Right cardiac atrium (tissue), 5 donors: Measurements from ENCODE around the gene CDC14B. TPM values are rescaled to one million over a fixed set of nuclear protein-coding genes. Genes with fewer than 3 reads are reported as not detected.

Experiments used
- ATAC-seq, 2 donors: fragments of 200-7000 bp; cut with Tn5 transposase; one replicate each; pipeline versions ENCODE4 v1.8.0 to v1.9.1; 2020; ENCODE audit warnings: moderate library complexity in 2 of 2, mild to moderate bottlenecking in 1 of 2
- DNase-seq, 3 donors: peaks; one replicate each; pipeline ENCODE4 v3.0.0-alpha.2; 2020
- H3K27ac ChIP-seq: one replicate; pipeline ENCODE4 v1.5.1; 2013; ENCODE audit warnings: mild to moderate bottlenecking, low read length, control low read depth, moderate library complexity
- H3K27me3 ChIP-seq: one replicate; pipeline ENCODE4 v1.6.1; 2013; ENCODE audit not compliant: control insufficient read depth, insufficient read depth
- H3K4me1 ChIP-seq: one replicate; pipeline ENCODE4 v1.6.1; 2013; ENCODE audit warnings: low read length; ENCODE audit not compliant: control insufficient read depth, insufficient read depth
- H3K4me3 ChIP-seq: one replicate; pipeline ENCODE4 v1.5.1; 2013; ENCODE audit warnings: low read length, control low read depth
- H3K9me3 ChIP-seq: one replicate; pipeline ENCODE4 v1.6.1; 2013; ENCODE audit warnings: low read length; ENCODE audit not compliant: control insufficient read depth
- WGBS: extraction: QIAGEN DNeasy Blood & Tissue Kit; methylation state at CpG from one replicate; pipeline ENCODE4 v1.1.7; 2013; 5-methylcytosine and 5-hydroxymethylcytosine counted together
- intact Hi-C, 4 donors: fragments of 100-400 bp; cut with DNase I; formaldehyde crosslinking; loops; one replicate each; pipeline versions ENCODE4 v1.11.0 to v1.14.0; 2022 to 2023
- polyA plus RNA-seq: library from polyadenylated mRNA; stranded (reverse); fragments of 200-250 nt; gene quantifications from one replicate; pipeline ENCODE4 v1.2.3, GENCODE V29; 2013
- total RNA-seq, 4 donors: library from RNA; stranded (reverse); fragmentation: NEBNext Ultra II Directional; extraction: Animal tissue kit (Norgen Biotek cat#: 25700); gene quantifications; one replicate each; pipeline ENCODE4 v1.2.1, GENCODE V29; 2021
- donor health status: healthy with polysubstance abuse.
- donor health status: DM: no; HTN: yes; CAD: no.
- donor health status: DM: no; HTN: no; CAD: no.
- donor health status: DM: no; HTN: yes; CAD: no; lungs with severe emphysema.
- donor health status: DM: yes; HTN: yes; CAD: no.

Gene CDC14B
- total and polyA plus RNA-seq, 5 donors = 5.9 to 15.7 (median 15.3) TPM

DNA sequence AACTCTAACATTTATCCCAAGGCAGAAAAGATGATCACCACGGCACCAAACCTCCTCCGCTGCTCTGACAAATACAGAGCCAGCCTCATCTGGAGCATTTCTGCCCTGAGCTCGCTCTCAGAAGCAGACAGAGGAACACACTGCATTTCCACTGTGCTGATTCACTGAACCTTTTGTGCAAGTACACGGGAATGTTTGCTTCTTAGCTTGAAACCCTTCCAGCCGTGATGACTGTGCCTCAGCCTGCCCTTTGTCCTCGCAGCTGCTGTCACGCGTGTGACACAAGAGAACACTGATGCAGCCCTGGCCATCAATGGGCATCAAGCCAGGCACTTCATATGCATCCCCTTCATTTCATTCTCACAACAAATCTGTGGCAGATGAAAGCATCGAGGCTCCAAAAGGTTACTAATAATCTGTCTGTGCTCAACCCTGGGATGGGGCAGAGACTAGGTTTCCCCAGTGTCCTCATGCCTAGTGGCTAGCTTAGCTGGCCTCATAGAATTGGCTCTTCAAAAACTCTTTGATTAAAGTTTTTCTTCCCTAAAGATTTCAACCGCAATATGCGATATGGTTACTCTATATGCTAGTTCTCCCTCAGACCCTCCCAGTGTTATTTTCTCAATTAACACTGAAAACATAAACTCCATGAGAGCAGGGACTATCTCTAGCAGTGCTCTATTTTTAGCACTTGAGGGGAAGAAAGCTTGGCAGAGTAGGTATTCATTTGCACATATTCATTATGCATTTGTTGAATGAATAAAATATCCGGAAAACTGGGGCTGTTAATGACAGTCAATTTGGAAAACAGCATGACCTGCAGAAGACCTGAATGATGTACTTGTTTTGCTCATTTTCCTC is 7.3 kb downstream of the CDC14B start:
- no peaks in the 10 kb centered on the region for H3K9me3 ChIP-seq
- ATAC-seq (peak; percentile 80 to 93), DNase-seq (peak; percentile 47 to 71 (median 66))
- no peaks in the 10 kb centered on the region for H3K4me1 ChIP-seq
- peak overlapping the region; percentile 71 for H3K27ac ChIP-seq
- intact Hi-C loops = no loop called here
- no peaks in the 10 kb centered on the region for H3K27me3 ChIP-seq
- 37% methylated on average over 12 of the region's 12 CpGs for WGBS
- H3K4me3 ChIP-seq = no peak overlapping the region

DNA sequence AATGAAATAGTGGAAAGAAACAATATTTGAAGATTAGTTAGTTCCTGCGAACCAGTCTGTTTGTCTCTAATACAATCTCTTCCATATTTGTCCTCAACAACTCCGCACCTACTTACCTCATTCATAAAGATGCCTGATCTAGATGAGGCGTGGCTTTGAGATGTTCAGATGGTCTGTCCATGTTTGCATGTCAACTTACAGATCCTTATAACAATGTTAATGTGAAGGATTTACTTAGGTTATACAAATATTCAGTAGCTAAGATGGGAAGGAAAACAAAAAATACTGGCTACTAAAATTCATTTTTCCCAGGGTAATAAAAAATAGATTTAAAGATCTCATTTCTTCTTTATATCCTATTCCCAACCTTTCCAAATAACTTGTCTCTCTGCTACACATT is 8.3 kb downstream of the CDC14B start:
- ATAC-seq = no peak
- intact Hi-C loops = no loop called here
- H3K27ac ChIP-seq = no peak overlapping the region
- H3K4me3 ChIP-seq = no peak overlapping the region
- H3K4me1 ChIP-seq = no peaks in the 10 kb centered on the region
- H3K9me3 ChIP-seq = no peaks in the 10 kb centered on the region
- WGBS = 89% methylated on average over 3 of the region's 3 CpGs
- no peaks in the 10 kb centered on the region for H3K27me3 ChIP-seq
- no peak for DNase-seq

DNA sequence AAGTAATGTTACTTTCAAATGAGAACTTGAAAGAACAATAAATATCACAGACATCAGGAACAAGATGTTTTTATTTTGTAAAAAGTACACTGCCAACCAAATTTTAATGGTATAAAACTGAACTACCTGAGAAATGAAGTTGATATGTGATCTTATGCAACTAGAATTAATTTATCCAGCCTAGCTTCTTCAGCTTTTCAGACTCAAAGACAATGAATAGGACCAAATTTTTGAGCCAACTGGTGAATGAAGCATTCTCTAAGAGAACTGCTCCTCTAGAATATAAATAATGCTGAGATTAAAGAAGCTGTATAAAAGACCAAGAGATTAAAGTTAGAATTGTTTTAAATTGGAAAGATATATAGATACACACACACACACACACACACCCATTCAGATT is 9.9 kb downstream of the CDC14B start:
- H3K9me3 ChIP-seq = no peaks in the 10 kb centered on the region
- intact Hi-C loops = no loop called here
- no peak for ATAC-seq
- H3K4me3 ChIP-seq = no peak overlapping the region
- peaks cover 3% of the 10 kb centered on the region for H3K4me1 ChIP-seq
- H3K27me3 ChIP-seq = no peaks in the 10 kb centered on the region
- no peak overlapping the region for H3K27ac ChIP-seq
- no peak for DNase-seq

DNA sequence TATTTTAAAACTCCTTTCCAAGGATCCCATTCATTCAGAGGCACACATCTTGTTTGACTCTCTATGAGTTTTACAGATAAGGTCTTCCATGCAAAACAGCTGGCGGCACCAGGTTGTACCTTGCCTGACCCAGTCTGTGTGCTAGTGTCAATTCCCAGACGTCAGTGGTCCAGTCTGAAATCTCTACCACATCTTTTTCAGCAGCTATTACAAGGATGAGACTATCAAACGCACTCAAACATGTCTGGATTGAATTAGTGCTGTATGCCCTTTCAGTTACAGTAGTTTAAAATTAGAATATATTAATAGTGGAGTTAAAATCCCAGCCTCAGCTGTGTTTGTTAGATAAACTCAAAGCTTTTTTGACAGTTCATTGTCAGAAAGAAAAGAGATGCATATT is 11.7 kb downstream of the CDC14B start:
- intact Hi-C loops = no loop called here
- Histone ChIP-seq H3K27ac (no peak overlapping the region), H3K4me1 (peaks cover 3% of the 10 kb centered on the region), H3K9me3 (no peaks in the 10 kb centered on the region), H3K4me3 (no peak overlapping the region), H3K27me3 (no peaks in the 10 kb centered on the region)
- DNase-seq (no peak), ATAC-seq (no peak)
- WGBS = 75% methylated on average over 3 of the region's 3 CpGs

DNA sequence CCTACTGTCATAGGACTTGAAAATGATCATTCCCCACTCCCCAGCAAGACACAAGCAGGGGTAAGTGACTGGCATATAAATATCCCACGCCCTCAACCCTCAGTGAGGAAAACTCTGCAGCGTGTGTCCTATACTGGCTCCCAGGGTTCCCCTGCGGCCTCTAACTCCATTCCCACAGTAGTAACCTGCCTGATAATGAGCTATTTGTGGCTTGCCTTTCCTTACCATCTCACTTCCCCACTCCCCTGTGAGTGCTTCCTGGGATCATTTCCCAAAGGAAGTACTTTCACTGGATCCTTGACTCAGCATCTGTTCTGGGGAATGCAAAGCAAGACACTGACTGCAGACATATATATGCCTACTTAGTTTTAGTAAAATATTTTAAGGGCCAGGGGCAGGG is 14.3 kb downstream of the CDC14B start:
- Histone ChIP-seq H3K4me1 (peaks cover 3% of the 10 kb centered on the region), H3K9me3 (no peaks in the 10 kb centered on the region), H3K27me3 (no peaks in the 10 kb centered on the region), H3K27ac (no peak overlapping the region), H3K4me3 (no peak overlapping the region)
- DNase-seq (no peak), ATAC-seq (peak in 1 of 2 donors; percentile 44)
- 57% methylated on average over 3 of the region's 3 CpGs for WGBS
- intact Hi-C loops = no loop called here

DNA sequence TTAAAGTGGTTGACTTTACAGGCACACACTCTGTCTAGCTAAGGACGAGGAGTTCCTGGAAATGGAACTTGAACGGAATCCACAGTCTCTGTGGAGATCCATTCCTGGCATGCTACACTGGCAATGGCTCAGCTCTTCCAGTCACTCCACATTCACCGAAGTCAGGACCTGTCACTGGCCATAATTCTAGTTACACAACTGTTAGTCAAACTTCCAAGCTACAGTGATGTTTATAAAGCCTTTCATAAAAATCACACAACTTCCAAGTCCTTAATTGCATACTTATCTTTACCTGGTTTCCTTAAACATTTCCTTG is 15.7 kb downstream of the CDC14B start:
- no peaks in the 10 kb centered on the region for H3K9me3 ChIP-seq
- intact Hi-C loops = no loop called here
- ATAC-seq (peak; percentile 86 to 92), DNase-seq (peak in 2 of 3 donors; percentile 28 to 61)
- H3K4me1 ChIP-seq = peaks cover 3% of the 10 kb centered on the region
- no peaks in the 10 kb centered on the region for H3K27me3 ChIP-seq
- peak overlapping the region; percentile 45 for H3K27ac ChIP-seq
- no peak overlapping the region for H3K4me3 ChIP-seq
- 33% methylated on average over 3 of the region's 3 CpGs for WGBS

DNA sequence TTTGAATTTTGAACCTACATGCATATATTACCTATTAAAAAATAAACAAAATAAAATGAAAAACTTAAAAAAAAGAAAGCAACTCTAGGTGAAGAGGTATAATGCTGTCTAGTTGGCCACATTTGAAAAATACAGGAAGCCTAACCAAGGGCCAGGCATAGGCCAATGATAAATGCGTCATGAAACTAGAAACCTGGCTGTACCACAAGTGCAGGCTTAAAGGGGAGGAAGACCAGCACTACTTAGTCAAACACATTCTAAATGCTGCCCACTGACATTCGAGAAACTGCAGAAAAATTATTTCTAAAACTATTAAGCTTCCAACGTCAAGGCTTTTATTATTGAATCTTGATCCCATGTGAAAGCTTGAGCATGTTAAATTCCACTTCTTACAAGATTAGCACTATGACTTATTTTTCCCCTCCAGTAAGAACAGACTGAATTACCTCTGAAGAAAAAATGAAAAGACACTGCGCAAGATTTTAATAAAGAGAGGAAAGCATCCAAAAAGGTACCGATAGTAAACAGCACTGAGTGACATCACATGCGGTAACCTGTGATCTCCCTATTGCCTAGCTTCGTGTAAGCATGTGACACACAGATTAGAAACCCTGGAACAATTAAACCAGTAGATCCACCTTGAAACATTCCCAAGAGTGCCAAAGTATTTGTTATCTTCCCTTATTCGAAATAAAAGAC is 16.2 kb downstream of the CDC14B start:
- Histone ChIP-seq H3K27me3 (no peaks in the 10 kb centered on the region), H3K9me3 (no peaks in the 10 kb centered on the region), H3K4me1 (peaks cover 3% of the 10 kb centered on the region), H3K4me3 (no peak overlapping the region), H3K27ac (peak overlapping the region; percentile 45)
- intact Hi-C loops = no loop called here
- 63% methylated on average over 8 of the region's 8 CpGs for WGBS
- ATAC-seq (peak; percentile 72 to 77), DNase-seq (no peak)

DNA sequence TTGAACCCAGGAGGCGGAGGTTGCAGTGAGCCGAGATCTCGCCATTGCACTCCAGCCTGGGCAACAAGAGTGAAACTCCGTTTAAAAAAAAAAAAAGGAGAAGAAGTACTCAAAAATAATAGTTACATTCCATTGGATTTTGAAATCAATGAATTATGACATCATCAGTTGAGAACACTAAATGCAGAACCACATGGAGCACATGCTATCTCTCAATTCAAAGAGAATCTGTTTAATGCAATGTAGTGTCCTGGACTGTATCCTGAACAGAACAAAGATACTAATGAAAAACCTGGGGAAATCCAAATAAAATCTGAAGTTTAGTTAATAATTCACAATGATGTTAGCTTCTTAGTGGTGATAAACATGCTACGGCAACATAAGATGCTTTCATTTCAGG is 20.3 kb downstream of the CDC14B start:
- H3K4me3 ChIP-seq = no peak overlapping the region
- no peak for ATAC-seq
- WGBS = 93% methylated on average over 5 of the region's 5 CpGs
- no peaks in the 10 kb centered on the region for H3K4me1 ChIP-seq
- no peaks in the 10 kb centered on the region for H3K27me3 ChIP-seq
- no peak for DNase-seq
- H3K9me3 ChIP-seq = no peaks in the 10 kb centered on the region
- intact Hi-C loops = loop anchor here in 1 of 4 donors (10.0 kb wide), 1 partner anchor 84 kb away; no protein-coding TSS in a partner anchor
- no peak overlapping the region for H3K27ac ChIP-seq

DNA sequence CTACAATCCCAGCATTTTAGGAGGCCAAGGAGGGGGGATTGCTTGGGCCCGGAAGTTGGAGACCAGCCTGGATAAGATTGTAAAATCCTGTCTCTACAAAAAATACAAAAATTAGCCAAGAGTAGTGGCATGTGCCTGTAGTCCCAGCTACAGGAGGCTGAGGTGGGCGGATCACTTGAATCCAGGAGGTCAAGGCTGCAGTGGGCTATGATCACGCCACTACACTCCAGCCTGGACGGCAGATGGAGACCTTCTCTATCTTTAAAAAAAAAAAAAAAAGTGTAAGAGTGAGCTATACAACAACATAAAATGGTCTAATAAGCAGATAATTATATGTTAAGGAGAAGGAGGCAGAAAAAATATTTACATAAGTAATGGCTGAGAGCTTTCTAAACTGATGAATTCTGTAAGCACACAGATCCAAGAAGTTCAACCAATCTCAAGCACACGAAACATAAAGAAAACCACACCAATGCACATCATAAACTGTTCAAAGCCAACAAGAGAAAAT is 23.0 kb downstream of the CDC14B start:
- H3K9me3 ChIP-seq = no peaks in the 10 kb centered on the region
- ATAC-seq = no peak
- no peak overlapping the region for H3K4me3 ChIP-seq
- no peaks in the 10 kb centered on the region for H3K27me3 ChIP-seq
- no peak for DNase-seq
- intact Hi-C loops = loop anchor here in 1 of 4 donors (10.0 kb wide), 1 partner anchor 82 kb away; no protein-coding TSS in a partner anchor
- H3K27ac ChIP-seq = no peak overlapping the region
- 85% methylated on average over 5 of the region's 5 CpGs for WGBS
- H3K4me1 ChIP-seq = no peaks in the 10 kb centered on the region

DNA sequence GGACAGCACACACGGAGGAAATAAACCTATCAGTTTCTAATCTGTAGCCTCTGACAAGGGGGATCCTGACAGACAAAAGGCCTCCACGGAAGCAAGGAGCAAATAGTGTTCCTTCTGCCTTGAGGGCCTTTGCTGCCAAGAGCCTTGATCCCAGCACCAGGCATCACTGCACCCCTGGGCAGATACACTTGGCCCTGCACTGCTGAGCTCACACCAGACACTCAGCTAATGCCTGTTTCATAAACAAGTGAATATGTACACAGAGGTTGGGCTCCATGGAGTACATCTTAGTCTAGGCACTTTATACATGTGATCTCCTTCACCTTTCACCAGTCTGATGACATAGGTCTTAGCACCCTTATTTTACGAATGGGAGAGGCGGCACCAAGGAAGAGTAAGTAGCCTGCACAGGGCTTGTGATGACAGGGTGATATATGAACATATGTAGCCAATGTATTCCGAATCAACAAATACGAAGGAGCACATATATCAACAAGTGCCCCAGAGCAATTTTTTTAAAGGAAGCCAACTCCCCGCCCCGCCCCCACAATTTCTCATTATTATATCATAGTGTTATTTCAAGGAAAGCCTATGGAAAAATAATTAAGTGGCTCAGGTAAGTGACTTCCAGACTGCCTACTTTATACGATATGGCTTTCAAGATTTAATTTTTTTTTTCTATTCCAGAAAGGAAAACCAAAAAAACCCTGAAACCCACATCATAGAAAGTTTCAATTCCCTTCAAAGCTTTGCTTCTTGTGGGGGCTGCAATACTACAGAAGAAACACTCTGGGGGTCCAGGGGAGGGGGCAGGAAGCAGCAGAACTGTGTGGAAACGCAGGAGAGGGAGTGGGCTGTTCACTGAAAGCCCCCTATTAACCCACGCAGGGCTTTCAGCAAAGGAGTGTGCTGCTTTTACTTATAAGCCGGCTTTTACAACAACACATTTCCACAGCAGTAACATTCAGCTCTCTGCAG is 32.0 kb downstream of the CDC14B start:
- Histone ChIP-seq H3K9me3 (no peaks in the 10 kb centered on the region), H3K27me3 (no peaks in the 10 kb centered on the region), H3K4me1 (no peaks in the 10 kb centered on the region), H3K4me3 (no peak overlapping the region), H3K27ac (no peak overlapping the region)
- DNase-seq (no peak), ATAC-seq (no peak)
- intact Hi-C loops = no loop called here
- 79% methylated on average over 12 of the region's 12 CpGs for WGBS
